GM21367 (cell line): ENCODE measurements around the gene EBI3.
"Not testable (repeated sequence)": the region's sequence is repeated elsewhere in the genome, so short reads cannot be mapped to it uniquely, and the experiment has no call there.

Experiments used
- ATAC-seq: cut with Tn5 transposase; IDR thresholded peaks from one replicate; pipeline ENCODE4 v1.9.1; 2021; ENCODE audit not compliant: unreplicated experiment

EBI3 gene

GRCh38 chr19:4233282-4233853 is 4.0 kb downstream of the EBI3 start:
- ATAC-seq, result no peak

GRCh38 chr19:4234142-4234861 is 5.0 kb downstream of the EBI3 start:
- ATAC-seq, result no peak

- ATAC-seq, result no peak
Observed at GRCh38 chr19:4234862-4235201, 5.5 kb downstream of the EBI3 start.

- ATAC-seq, result not testable (repeated sequence)
Observed at GRCh38 chr19:4237510-4237909, 8.2 kb downstream of the EBI3 start.

GRCh38 chr19:4238831-4239230 is 9.5 kb downstream of the EBI3 start:
- no peak for ATAC-seq

GRCh38 chr19:4241824-4242430 is 12.6 kb downstream of the EBI3 start:
- no peak for ATAC-seq

GRCh38 chr19:4245938-4246337 is 16.6 kb downstream of the EBI3 start:
- not testable (repeated sequence) for ATAC-seq

- ATAC-seq, result peak; percentile 64
Observed at GRCh38 chr19:4246767-4247593, 17.7 kb downstream of the EBI3 start, which contains the start of gene YJU2. Gene YJU2, plus strand, starts transcription at chr19:4247080. Its CDS starts 67 bp downstream, at chr19:4247147.

GRCh38 chr19:4256563-4256962 is 27.2 kb downstream of the EBI3 start:
- no peak for ATAC-seq

GRCh38 chr19:4257025-4257424 is 27.7 kb downstream of the EBI3 start:
- no peak for ATAC-seq

GRCh38 chr19:4258181-4258580 is 28.9 kb downstream of the EBI3 start:
- no peak for ATAC-seq

- no peak for ATAC-seq
Observed at GRCh38 chr19:4260613-4261191, 31.4 kb downstream of the EBI3 start.

- no peak for ATAC-seq
Observed at GRCh38 chr19:4264812-4265211, 35.5 kb downstream of the EBI3 start.

- no peak for ATAC-seq
Observed at GRCh38 chr19:4266253-4267000, 37.1 kb downstream of the EBI3 start.

- ATAC-seq, result no peak
Observed at GRCh38 chr19:4267101-4267900, 38.0 kb downstream of the EBI3 start.

- ATAC-seq, result no peak
Observed at GRCh38 chr19:4267901-4268815, 38.8 kb downstream of the EBI3 start.

GRCh38 chr19:4268816-4269430 is 39.6 kb downstream of the EBI3 start:
- no peak for ATAC-seq

- no peak for ATAC-seq
Observed at GRCh38 chr19:4272894-4273293, 43.6 kb downstream of the EBI3 start.
